Muscle layer of duodenum (tissue), 2 donors: ENCODE measurements around the gene ZDHHC11.
"Not testable (repeated sequence)": the region's sequence is repeated elsewhere in the genome, so short reads cannot be mapped to it uniquely, and the experiment has no call there.

Experiments
- H3K27ac ChIP-seq: one replicate; pipeline ENCODE4 v1.7.0; 2013; ENCODE audit warnings: mild to moderate bottlenecking, low read length
- H3K27me3 ChIP-seq: one replicate; pipeline ENCODE4 v1.7.0; 2013; ENCODE audit warnings: low read depth, mild to moderate bottlenecking, control low read depth, low read length
- H3K36me3 ChIP-seq, 2 donors: one replicate each; pipeline ENCODE4 v1.7.0; 2013; ENCODE audit warnings: low read length in 2 of 2, control low read depth in 1 of 2, mild to moderate bottlenecking in 1 of 2; ENCODE audit not compliant: insufficient read depth in 2 of 2, control insufficient read depth in 1 of 2
- H3K4me1 ChIP-seq, 2 donors: one replicate each; pipeline ENCODE4 v1.7.0; 2013; ENCODE audit warnings: low read length in 2 of 2, mild to moderate bottlenecking in 2 of 2, control low read depth in 1 of 2, moderate library complexity in 1 of 2; ENCODE audit not compliant: insufficient read depth in 2 of 2, control insufficient read depth in 1 of 2
- H3K4me3 ChIP-seq, 2 donors: one replicate each; pipeline ENCODE4 v1.7.0; 2013; ENCODE audit warnings: low read length in 2 of 2, low read depth in 1 of 2, mild to moderate bottlenecking in 1 of 2
- H3K9me3 ChIP-seq, 2 donors: one replicate each; pipeline ENCODE4 v1.7.0; 2013; ENCODE audit warnings: low read length in 2 of 2, control low read depth in 1 of 2, mild to moderate bottlenecking in 1 of 2; ENCODE audit not compliant: control insufficient read depth in 1 of 2
- donor health status: healthy.

Gene ZDHHC11

DNA sequence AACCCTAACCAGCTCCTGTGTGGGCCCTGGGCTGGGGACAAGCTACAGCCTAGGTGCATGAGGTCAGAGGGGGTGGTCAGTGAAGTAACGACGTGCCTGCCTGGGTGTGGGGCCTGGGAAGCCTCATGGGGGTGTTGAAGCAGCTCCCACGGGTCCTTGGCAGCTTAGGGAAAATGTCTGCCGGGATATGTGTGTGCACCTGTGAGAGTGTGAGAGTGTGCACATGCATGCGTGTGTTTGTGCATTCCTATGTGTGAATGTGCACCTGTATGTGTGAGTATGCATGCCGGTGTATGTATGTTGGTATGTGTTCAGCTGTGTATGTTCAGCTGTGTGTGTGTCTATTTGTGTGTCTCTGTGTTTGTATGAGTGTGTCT is 62.9 kb downstream of the ZDHHC11 start:
- not testable (repeated sequence) for H3K4me3 ChIP-seq, H3K4me1 ChIP-seq, H3K27me3 ChIP-seq, H3K27ac ChIP-seq, H3K36me3 ChIP-seq
- peaks cover 0 to 15% of the 10 kb centered on the region in 2 donors for H3K9me3 ChIP-seq

DNA sequence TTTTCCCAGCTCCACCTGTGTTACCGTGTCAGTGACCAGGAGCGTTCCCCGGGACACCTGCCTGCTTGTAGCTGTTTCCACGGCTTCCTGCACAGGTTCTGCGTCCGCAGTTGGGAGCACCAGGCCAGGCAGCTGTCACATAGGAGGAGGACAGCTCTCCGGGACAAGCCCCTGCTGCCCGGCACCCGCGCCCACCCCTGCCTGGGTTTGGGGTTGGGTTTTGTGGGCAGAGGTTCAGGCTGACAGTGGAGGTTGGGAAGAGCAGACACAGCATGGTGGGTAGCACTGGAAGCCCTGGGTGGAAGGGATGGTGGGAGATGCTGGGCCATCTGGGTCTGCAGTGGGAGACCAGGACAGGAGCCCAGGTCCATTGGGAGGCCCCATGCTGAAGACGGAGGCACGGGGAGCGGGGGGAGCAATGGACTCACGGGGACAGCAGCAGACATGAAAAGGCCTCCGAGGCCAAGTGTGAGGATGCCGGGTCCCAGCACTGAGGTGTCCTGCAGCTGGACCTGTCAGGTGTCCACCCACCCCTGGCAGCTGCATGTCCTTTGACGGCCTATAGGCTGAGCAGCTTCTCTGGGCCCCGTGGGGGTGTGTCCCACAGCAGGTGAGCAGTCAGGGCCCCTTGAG is 63.4 kb downstream of the ZDHHC11 start:
- not testable (repeated sequence) for H3K36me3 ChIP-seq, H3K27me3 ChIP-seq, H3K4me1 ChIP-seq, H3K4me3 ChIP-seq, H3K27ac ChIP-seq
- H3K9me3 ChIP-seq = peaks cover 0 to 15% of the 10 kb centered on the region in 2 donors

DNA sequence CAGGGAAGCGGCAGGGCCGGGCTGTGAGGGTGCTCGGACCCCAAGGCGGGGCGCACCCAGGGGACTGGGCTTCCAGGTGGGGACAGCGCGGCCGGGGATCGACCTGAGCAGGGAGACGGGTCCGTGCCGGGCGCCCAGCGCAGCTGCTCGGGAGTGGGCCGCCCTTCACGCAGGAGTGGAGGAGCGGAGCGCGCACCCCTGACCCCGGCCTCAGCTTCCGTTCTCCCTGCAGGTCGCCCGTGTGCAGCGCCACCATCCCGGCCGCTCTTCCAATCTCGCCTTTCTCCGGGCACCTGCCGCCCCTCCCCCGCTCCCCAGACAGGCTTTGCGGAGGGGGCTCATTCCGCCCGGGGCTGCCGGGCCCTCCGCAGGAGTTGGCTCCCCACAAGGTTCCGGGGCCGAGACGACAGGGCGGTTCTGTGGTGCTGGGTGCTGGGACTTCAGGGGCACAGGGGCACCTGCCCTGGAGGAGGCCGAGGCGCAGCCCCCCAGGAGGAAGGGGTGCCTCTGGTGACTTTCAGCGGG is 65.5 kb downstream of the ZDHHC11 start:
- not testable (repeated sequence) for H3K4me1 ChIP-seq, H3K27ac ChIP-seq, H3K36me3 ChIP-seq, H3K9me3 ChIP-seq, H3K27me3 ChIP-seq
- H3K4me3 ChIP-seq = peak overlapping the region in 1 of 2 donors; percentile 85

DNA sequence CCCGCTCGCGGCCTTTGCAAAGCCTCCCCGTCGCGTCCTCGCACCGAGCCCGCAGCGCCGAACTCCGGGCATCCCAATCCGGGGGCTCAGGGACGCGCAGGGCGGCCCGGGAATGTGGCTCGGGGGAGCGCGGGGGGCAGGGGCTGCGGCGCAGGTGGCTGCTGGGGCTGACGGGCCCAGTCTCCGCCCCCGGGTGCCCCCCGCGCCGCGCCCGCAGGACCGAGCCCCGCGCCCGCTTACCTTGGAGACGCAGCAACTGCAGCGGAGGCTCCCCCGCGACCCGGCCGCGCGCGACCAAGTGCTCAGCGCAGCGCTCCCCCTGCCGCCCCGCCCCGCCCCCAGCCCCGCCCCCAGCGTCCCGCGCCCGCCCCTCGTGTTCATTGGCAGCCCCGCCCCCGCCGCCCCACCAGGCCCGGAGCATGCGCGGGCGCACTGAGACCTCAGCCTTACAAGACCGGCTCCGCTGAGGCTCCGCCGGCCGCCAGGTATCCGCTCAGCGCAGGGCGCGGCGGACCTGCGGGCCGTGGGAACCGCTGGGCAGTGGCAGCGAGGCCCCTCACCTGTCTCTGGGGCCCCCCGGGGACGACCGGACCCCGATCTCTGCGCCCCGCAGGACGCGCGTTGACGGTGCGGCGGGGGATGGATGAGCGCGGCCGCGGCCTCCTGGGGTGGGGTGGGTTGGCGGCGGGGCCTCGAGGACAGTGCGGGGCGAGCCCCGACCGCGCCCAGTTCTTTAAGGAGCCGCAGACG is 66.2 kb downstream of the ZDHHC11 start, which contains the start of gene ZDHHC11B:
Gene ZDHHC11B, minus strand, starts transcription at position 302 of the 750 bp plus-strand sequence. CDS start 17,810 bp downstream, outside the sequence.
- not testable (repeated sequence) for H3K4me1 ChIP-seq, H3K9me3 ChIP-seq, H3K36me3 ChIP-seq, H3K27me3 ChIP-seq, H3K27ac ChIP-seq
- H3K4me3 ChIP-seq = peak within 1 kb of the TSS; percentile 21 to 85

DNA sequence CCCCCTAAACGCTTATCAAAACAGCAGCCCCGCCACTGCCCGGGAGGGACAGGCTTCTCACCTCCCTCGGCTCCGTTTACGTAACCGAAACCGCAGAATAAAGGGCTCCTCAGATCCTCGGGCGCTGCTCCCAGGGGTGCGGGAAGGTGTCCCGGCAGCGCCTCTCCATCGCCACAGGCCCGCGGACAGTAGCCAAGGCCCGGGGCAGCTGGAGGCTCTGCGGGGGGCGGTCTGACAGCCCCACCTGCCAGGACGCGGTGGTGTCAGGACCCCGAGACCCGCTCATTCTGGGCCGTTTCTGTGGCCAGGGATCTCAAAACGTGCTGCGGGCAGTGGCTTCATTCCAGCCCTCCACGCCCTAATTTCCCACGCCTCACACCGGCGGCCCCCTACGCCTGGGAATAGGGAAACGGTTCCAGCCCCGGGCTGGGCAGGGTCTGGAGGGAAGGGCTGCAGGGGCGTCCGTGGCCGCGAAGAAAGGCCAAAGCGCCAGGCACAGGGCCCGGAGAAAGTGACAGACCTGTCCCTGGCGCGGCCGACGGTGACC is 66.8 kb downstream of the ZDHHC11 start:
- H3K36me3 ChIP-seq, H3K9me3 ChIP-seq, H3K4me1 ChIP-seq, H3K27ac ChIP-seq, H3K27me3 ChIP-seq: not testable (repeated sequence)
- H3K4me3 ChIP-seq = peak overlapping the region; percentile 21 to 85

DNA sequence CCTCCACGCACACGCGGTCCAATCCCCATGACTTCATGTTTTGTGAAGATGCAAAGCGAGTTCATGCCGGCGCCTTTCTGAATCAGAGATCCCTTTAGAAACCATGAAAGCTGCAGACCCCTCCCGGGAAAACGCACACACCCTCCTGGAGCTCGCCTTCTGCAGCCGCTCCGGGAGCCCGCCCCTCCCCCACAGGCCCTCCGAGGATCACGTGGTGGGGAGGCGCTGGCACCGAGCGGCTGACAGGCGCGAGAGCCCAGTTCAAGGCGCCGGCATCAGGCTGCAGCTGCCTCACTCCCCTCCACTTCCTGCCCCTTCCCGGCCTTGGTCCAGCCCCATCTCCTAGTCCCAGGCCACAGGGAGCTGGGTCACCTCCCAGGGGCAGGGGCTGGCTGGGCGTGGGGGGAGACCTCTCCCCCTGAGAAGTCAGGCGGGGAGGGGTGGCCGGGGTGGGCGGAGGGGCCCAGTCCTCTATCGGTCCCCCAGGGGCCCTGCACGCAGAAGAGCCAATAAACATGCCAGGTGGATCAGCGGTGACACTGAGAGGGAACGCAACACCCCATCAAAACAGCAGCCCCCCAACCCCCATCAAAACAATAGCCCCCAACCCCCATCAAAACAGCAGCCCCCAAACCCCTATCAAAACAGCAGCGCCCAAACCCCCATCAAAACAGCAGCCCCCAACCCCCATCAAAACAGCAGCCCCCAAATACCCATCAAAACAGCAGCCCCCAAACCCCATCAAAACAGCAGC is 67.6 kb downstream of the ZDHHC11 start:
- not testable (repeated sequence) for H3K27ac ChIP-seq, H3K27me3 ChIP-seq, H3K4me1 ChIP-seq, H3K9me3 ChIP-seq, H3K36me3 ChIP-seq
- H3K4me3 ChIP-seq = peak overlapping the region in 1 of 2 donors; percentile 85

DNA sequence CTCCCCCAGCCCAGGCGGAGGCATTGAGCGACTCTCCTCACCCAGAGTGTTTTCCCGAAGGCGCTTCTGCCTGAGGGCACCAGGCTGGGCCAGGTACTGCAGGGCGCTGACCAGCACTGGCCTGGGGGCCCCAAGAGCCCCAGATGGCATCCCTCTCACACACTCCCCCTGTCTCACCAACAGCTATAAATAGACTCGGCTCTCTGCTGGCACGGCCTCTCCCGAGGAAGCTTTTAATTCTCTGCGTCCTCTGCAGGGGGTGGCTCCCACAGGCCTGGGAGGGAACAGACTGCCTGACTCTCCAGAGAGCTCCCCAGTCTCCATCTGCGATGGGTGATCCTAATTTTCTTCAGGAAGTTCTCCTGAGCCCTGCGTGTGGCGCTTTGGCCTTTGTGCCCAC is 68.4 kb downstream of the ZDHHC11 start:
- H3K27me3 ChIP-seq, H3K4me3 ChIP-seq, H3K9me3 ChIP-seq, H3K4me1 ChIP-seq, H3K27ac ChIP-seq, H3K36me3 ChIP-seq: not testable (repeated sequence)

- H3K4me1 ChIP-seq, H3K9me3 ChIP-seq, H3K27me3 ChIP-seq, H3K36me3 ChIP-seq, H3K4me3 ChIP-seq, H3K27ac ChIP-seq: not testable (repeated sequence)
Observed at GRCh38 chr5:780571-780970, 70.2 kb downstream of the ZDHHC11 start.

- not testable (repeated sequence) for H3K27me3 ChIP-seq, H3K27ac ChIP-seq, H3K4me1 ChIP-seq, H3K4me3 ChIP-seq, H3K36me3 ChIP-seq, H3K9me3 ChIP-seq
Observed at GRCh38 chr5:778967-779366, 71.8 kb downstream of the ZDHHC11 start.

DNA sequence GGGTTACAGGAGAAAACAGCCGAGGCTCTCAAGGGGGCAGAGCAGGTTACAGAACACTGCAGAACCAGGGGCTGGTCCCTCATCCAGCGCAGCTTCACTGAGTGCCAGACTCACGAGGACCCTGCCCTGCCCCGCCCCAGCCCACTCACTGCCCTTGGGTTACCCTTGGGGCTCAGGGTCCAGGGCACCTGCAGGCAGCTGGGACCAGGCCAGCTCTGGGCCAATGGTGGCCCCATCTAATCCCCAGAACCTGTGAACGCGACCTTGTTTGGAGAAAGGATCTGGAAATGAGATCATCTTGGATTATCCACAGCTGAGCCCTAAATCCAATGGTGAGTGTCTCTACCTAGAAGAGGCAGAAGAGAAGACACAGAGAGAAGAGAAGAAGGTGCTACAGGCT is 72.4 kb downstream of the ZDHHC11 start:
- H3K27ac ChIP-seq, H3K4me3 ChIP-seq, H3K27me3 ChIP-seq, H3K9me3 ChIP-seq, H3K36me3 ChIP-seq, H3K4me1 ChIP-seq: not testable (repeated sequence)

DNA sequence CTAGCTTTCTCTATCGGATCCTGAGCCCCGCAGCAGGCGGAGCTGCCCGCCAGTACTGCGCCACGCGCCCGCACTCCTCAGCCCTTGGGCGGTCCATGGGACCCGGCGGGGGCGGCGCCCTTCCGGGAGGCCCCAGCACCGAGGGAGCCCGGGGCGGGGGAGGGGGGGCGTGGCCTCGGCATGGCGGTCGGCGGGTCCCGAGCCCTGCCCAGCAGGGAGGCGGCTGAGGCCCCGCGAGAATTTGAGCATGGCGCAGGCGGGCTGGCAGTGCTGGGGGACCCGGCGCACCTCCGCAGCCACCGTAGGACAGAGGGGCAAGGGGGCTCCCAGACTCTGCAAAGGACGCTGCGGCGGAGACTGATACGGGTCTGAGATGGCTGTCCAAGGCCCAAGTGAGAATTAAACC is 73.0 kb downstream of the ZDHHC11 start:
- Histone ChIP-seq H3K27ac (no peak overlapping the region), H3K4me1 (peaks cover 0 to 6% of the 10 kb centered on the region in 2 donors), H3K4me3 (no peak overlapping the region), H3K27me3 (no peaks in the 10 kb centered on the region), H3K36me3 (no peaks in the 10 kb centered on the region), H3K9me3 (no peaks in the 10 kb centered on the region)
